Astrocyte (in vitro differentiated cells and primary cell): ENCODE data around the gene FXR1. TPM values are rescaled to one million over a fixed set of nuclear protein-coding genes. Genes with fewer than 3 reads are reported as not detected.

Experiments used
- DNase-seq: peaks from one replicate; pipeline ENCODE4 v3.0.0-alpha.2; 2010; ENCODE audit warnings: low read depth
- FAIRE-seq: peaks from 2 replicates; lab custom pipeline; 2011; peaks lifted over from hg19 to GRCh38; lab: Jason Lieb, UNC
- H2AFZ ChIP-seq: 2 replicates; pipeline ENCODE4 v1.6.0; 2012; ENCODE audit warnings: low read depth, low read length, inconsistent platforms
- H3K27ac ChIP-seq: 2 replicates; pipeline ENCODE4 v1.5.1; 2011; ENCODE audit warnings: low read depth, low read length, inconsistent platforms
- H3K27me3 ChIP-seq: 2 replicates; pipeline ENCODE4 v1.6.0; 2011; ENCODE audit warnings: low read length, inconsistent platforms; ENCODE audit not compliant: insufficient read depth
- H3K36me3 ChIP-seq: 2 replicates; pipeline ENCODE4 v1.5.1; 2011; ENCODE audit warnings: low read length, inconsistent platforms; ENCODE audit not compliant: insufficient read depth
- H3K4me1 ChIP-seq: 2 replicates; pipeline ENCODE4 v1.5.1; 2011; ENCODE audit warnings: low read length, inconsistent platforms; ENCODE audit not compliant: insufficient read depth
- H3K4me2 ChIP-seq: 2 replicates; pipeline ENCODE4 v1.6.0; 2012; ENCODE audit warnings: low read length, inconsistent platforms
- H3K4me3 ChIP-seq: 2 replicates; pipeline ENCODE4 v1.5.1; 2011; ENCODE audit warnings: low read depth, mild to moderate bottlenecking, low read length, inconsistent platforms; ENCODE audit not compliant: insufficient read depth
- H3K79me2 ChIP-seq: 2 replicates; pipeline ENCODE4 v1.6.0; 2012; ENCODE audit warnings: mild to moderate bottlenecking, low read length, inconsistent platforms; ENCODE audit not compliant: insufficient read depth
- H3K9ac ChIP-seq: 2 replicates; pipeline ENCODE4 v1.6.0; 2012; ENCODE audit warnings: mild to moderate bottlenecking, low read length, inconsistent platforms
- H3K9me3 ChIP-seq: 2 replicates; pipeline ENCODE4 v1.5.1; 2012; ENCODE audit warnings: low read depth, mild to moderate bottlenecking, low read length, inconsistent platforms; ENCODE audit not compliant: insufficient read depth
- H4K20me1 ChIP-seq: 2 replicates; pipeline ENCODE4 v1.6.0; 2012; ENCODE audit warnings: low read length, inconsistent platforms; ENCODE audit not compliant: insufficient read depth
- H3K27ac Mint-ChIP-seq: one replicate; pipeline ENCODE4 v1.8.0; 2021; ENCODE audit warnings: mild to moderate bottlenecking, mixed read lengths; ENCODE audit not compliant: unreplicated experiment
- H3K27me3 Mint-ChIP-seq: one replicate; pipeline ENCODE4 v1.8.0; 2021; ENCODE audit warnings: low read depth, mixed read lengths; ENCODE audit not compliant: unreplicated experiment
- H3K36me3 Mint-ChIP-seq: one replicate; pipeline ENCODE4 v1.8.0; 2021; ENCODE audit warnings: low read depth, mixed read lengths; ENCODE audit not compliant: unreplicated experiment
- H3K4me1 Mint-ChIP-seq: one replicate; pipeline ENCODE4 v1.8.0; 2021; ENCODE audit warnings: low read depth, mixed read lengths; ENCODE audit not compliant: unreplicated experiment
- H3K4me3 Mint-ChIP-seq: one replicate; pipeline ENCODE4 v1.8.0; 2021; ENCODE audit warnings: mild to moderate bottlenecking, moderate library complexity, mixed read lengths; ENCODE audit not compliant: unreplicated experiment
- H3K9me3 Mint-ChIP-seq: one replicate; pipeline ENCODE4 v1.8.0; 2021; ENCODE audit warnings: mild to moderate bottlenecking, mixed read lengths; ENCODE audit not compliant: unreplicated experiment
- CTCF ChIP-seq: IDR thresholded peaks from 2 replicates; pipeline ENCODE4 v1.5.1; 2011; ENCODE audit warnings: low read depth, mild to moderate bottlenecking, inconsistent platforms, low read length, moderate library complexity; ENCODE audit not compliant: insufficient read depth
- EZH2 ChIP-seq: IDR thresholded peaks from 2 replicates; pipeline ENCODE4 v1.6.1; 2012; ENCODE audit warnings: mild to moderate bottlenecking, low read length, inconsistent platforms; ENCODE audit not compliant: insufficient read depth
- total RNA-seq: library from RNA; stranded (reverse); gene quantifications from 2 replicates; pipeline ENCODE4 v1.2.1, GENCODE V29; 2021

FXR1 gene
- total RNA-seq, 1 donor from 2014 or later = 173 TPM

GRCh38 chr3:180888992-180889560 lies 23.4 kb upstream of the FXR1 start:
- H3K36me3 ChIP-seq = no peaks in the 10 kb centered on the region
- H3K4me1 ChIP-seq = no peaks in the 10 kb centered on the region
- H3K9ac ChIP-seq = no peak overlapping the region
- no peak for DNase-seq
- no peak overlapping the region for H3K27ac ChIP-seq
- FAIRE-seq = no peak
- Mint-ChIP-seq H3K27ac (no peak overlapping the region), H3K9me3 (peaks cover 22% of the 10 kb centered on the region), H3K4me1 (no peaks in the 10 kb centered on the region), H3K4me3 (no peak overlapping the region), H3K36me3 (no peaks in the 10 kb centered on the region), H3K27me3 (no peaks in the 10 kb centered on the region)
- no peaks in the 10 kb centered on the region for H3K27me3 ChIP-seq
- no peak overlapping the region for H3K4me2 ChIP-seq
- TF ChIP-seq CTCF (no peak), EZH2 (no peak)
- H2AFZ ChIP-seq = no peak overlapping the region
- no peaks in the 10 kb centered on the region for H4K20me1 ChIP-seq
- H3K79me2 ChIP-seq = no peaks in the 10 kb centered on the region
- no peak overlapping the region for H3K4me3 ChIP-seq
- H3K9me3 ChIP-seq = no peaks in the 10 kb centered on the region

GRCh38 chr3:180898572-180898971 lies 13.9 kb upstream of the FXR1 start:
- H3K4me2 ChIP-seq = no peak overlapping the region
- H3K27ac Mint-ChIP-seq = no peak overlapping the region
- no peak overlapping the region for H3K9ac ChIP-seq
- no peak for TF ChIP-seq EZH2
- no peak for TF ChIP-seq CTCF
- no peaks in the 10 kb centered on the region for H3K36me3 ChIP-seq
- DNase-seq = no peak
- H3K27me3 ChIP-seq = no peaks in the 10 kb centered on the region
- H3K79me2 ChIP-seq = no peaks in the 10 kb centered on the region
- FAIRE-seq = no peak
- H3K4me3 Mint-ChIP-seq = no peak overlapping the region
- peaks cover 1% of the 10 kb centered on the region for H3K36me3 Mint-ChIP-seq
- H3K4me1 Mint-ChIP-seq = no peaks in the 10 kb centered on the region
- no peaks in the 10 kb centered on the region for H3K4me1 ChIP-seq
- no peak overlapping the region for H3K4me3 ChIP-seq
- H2AFZ ChIP-seq = no peak overlapping the region
- H3K9me3 ChIP-seq = no peaks in the 10 kb centered on the region
- H3K27me3 Mint-ChIP-seq = no peaks in the 10 kb centered on the region
- H4K20me1 ChIP-seq = no peaks in the 10 kb centered on the region
- H3K9me3 Mint-ChIP-seq = peaks cover 15% of the 10 kb centered on the region
- no peak overlapping the region for H3K27ac ChIP-seq

GRCh38 chr3:180909369-180910127 lies 2.9 kb upstream of the FXR1 start:
- FAIRE-seq = no peak
- H3K27me3 ChIP-seq = no peaks in the 10 kb centered on the region

More at GRCh38 chr3:180909369-180910127, 2.9 kb upstream of the FXR1 start:
- Histone ChIP-seq H3K36me3 (no peaks in the 10 kb centered on the region), H3K79me2 (peaks cover 21% of the 10 kb centered on the region), H4K20me1 (peaks cover 14% of the 10 kb centered on the region), H3K4me1 (peaks cover 13% of the 10 kb centered on the region), H3K4me2 (no peak overlapping the region), H3K4me3 (no peak overlapping the region), H2AFZ (no peak overlapping the region), H3K9ac (no peak overlapping the region), H3K9me3 (no peaks in the 10 kb centered on the region), H3K27ac (no peak overlapping the region)
- H3K36me3 Mint-ChIP-seq = no peaks in the 10 kb centered on the region
- peaks cover 9% of the 10 kb centered on the region for H3K4me1 Mint-ChIP-seq
- DNase-seq = no peak
- no peak overlapping the region for H3K27ac Mint-ChIP-seq
- peaks cover 3% of the 10 kb centered on the region for H3K9me3 Mint-ChIP-seq
- no peaks in the 10 kb centered on the region for H3K27me3 Mint-ChIP-seq
- H3K4me3 Mint-ChIP-seq = no peak overlapping the region
- TF ChIP-seq EZH2 (no peak), CTCF (no peak)
